CD4-positive, alpha-beta memory T cell (primary cell): Measurements from ENCODE around the gene L3MBTL4. TPM values are rescaled to one million over a fixed set of nuclear protein-coding genes. Genes with fewer than 3 reads are reported as not detected.
"Not testable (repeated sequence)": the region's sequence is repeated elsewhere in the genome, so short reads cannot be mapped to it uniquely, and the experiment has no call there.

Source experiments
- CTCF ChIA-PET: fragments of 350-600 bp; sonication (Branson Sonifier 250); formaldehyde crosslinking; loops from one replicate; lab custom pipeline; 2021; ENCODE audit warnings: inconsistent platforms; ENCODE audit not compliant: partially characterized antibody; lab: Charles Lee
- POLR2A ChIA-PET: fragments of 350-600 bp; sonication (Branson Sonifier 250); formaldehyde crosslinking; loops from one replicate; lab custom pipeline; 2021; ENCODE audit not compliant: partially characterized antibody; lab: Charles Lee
- DNase-seq, 5 donors: peaks; one replicate each; pipeline versions ENCODE4 v3.0.0 to v3.0.0-alpha.2; 2020 to 2022; ENCODE audit warnings: mixed read lengths in 1 of 5
- H3K27ac ChIP-seq: one replicate; pipeline ENCODE4 v1.7.0; 2013; ENCODE audit warnings: low read depth, low read length
- H3K27me3 ChIP-seq: 2 replicates; pipeline ENCODE4 v1.7.0; 2013; ENCODE audit warnings: mild to moderate bottlenecking, low read length, moderate library complexity; ENCODE audit not compliant: insufficient read depth
- H3K36me3 ChIP-seq: 2 replicates; pipeline ENCODE4 v1.7.0; 2013; ENCODE audit warnings: mild to moderate bottlenecking, low read length, moderate library complexity; ENCODE audit not compliant: insufficient read depth
- H3K4me1 ChIP-seq: 2 replicates; pipeline ENCODE4 v1.7.0; 2013; ENCODE audit warnings: mild to moderate bottlenecking, low read length, moderate library complexity; ENCODE audit not compliant: insufficient read depth
- H3K4me3 ChIP-seq, 2 donors: one replicate each; pipeline ENCODE4 v1.7.0; 2013; ENCODE audit warnings: low read length in 2 of 2, mild to moderate bottlenecking in 1 of 2
- H3K9me3 ChIP-seq, 2 donors: one replicate each; pipeline ENCODE4 v1.7.0; 2013; ENCODE audit warnings: low read length in 2 of 2, control low read depth in 1 of 2; ENCODE audit not compliant: control insufficient read depth in 1 of 2
- H3K27ac Mint-ChIP-seq, 7 donors: one replicate each; pipeline ENCODE4 v1.8.0; 2020 to 2021; ENCODE audit warnings: mixed read lengths in 7 of 7, mild to moderate bottlenecking in 6 of 7, inconsistent platforms in 3 of 7, moderate library complexity in 3 of 7
- H3K27me3 Mint-ChIP-seq, 2 donors: one replicate each; pipeline ENCODE4 v1.8.0; 2020 to 2021; ENCODE audit warnings: mixed read lengths in 2 of 2
- H3K36me3 Mint-ChIP-seq, 2 donors: one replicate each; pipeline ENCODE4 v1.8.0; 2020 to 2021; ENCODE audit warnings: mixed read lengths in 2 of 2, inconsistent platforms in 1 of 2, mild to moderate bottlenecking in 1 of 2
- H3K4me1 Mint-ChIP-seq, 4 donors: one replicate each; pipeline ENCODE4 v1.8.0; 2020 to 2021; ENCODE audit warnings: mixed read lengths in 4 of 4, mild to moderate bottlenecking in 1 of 4
- H3K4me3 Mint-ChIP-seq, 8 donors: one replicate each; pipeline ENCODE4 v1.8.0; 2020 to 2021; ENCODE audit warnings: mixed read lengths in 8 of 8, mild to moderate bottlenecking in 7 of 8, moderate library complexity in 6 of 8, inconsistent platforms in 3 of 8
- H3K9me3 Mint-ChIP-seq, 8 donors: one replicate each; pipeline ENCODE4 v1.8.0; 2020 to 2021; ENCODE audit warnings: mixed read lengths in 8 of 8, mild to moderate bottlenecking in 5 of 8, inconsistent platforms in 3 of 8, moderate library complexity in 1 of 8
- intact Hi-C: fragments of 100-400 bp; cut with micrococcal nuclease; formaldehyde crosslinking; loops from one replicate; pipeline ENCODE4 v1.15.1; 2023
- polyA plus RNA-seq, 2 donors: library from polyadenylated mRNA; unstranded; fragments of 300-500 nt; fragmentation: Illumina TruSeq; gene quantifications; one replicate each; pipeline ENCODE4 v1.2.3, GENCODE V29; 2021
- total RNA-seq, 2 experiments: library from RNA; stranded (reverse); gene quantifications; one replicate each; pipeline ENCODE4 v1.2.3, GENCODE V29; 2021

Gene L3MBTL4
- total and polyA plus RNA-seq, 4 experiments from 2014 or later, result 0.49 to 0.53 TPM; not detected in 2

DNA sequence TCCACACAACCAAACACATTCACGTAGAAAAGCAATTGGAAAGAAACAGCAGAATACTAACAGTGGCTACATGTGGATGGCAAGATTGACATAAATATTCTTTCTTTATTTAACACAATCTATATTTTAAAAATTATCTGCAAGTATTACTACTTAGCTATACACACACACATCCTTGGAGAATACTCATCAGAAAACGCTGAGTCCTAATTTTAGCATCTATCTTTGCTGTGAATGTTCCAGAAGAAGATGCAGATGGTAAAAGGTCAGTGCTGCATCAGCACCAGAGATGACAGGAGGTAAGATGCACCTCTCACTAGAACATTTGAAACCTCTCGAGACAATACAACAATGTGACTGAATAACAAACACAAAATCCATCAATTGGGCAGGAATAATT, 148.5 kb downstream of the L3MBTL4 start:
- no peaks in the 10 kb centered on the region for H3K27me3 ChIP-seq
- no peaks in the 10 kb centered on the region for H3K4me1 Mint-ChIP-seq
- H3K27me3 Mint-ChIP-seq, result no peaks in the 10 kb centered on the region
- H3K9me3 ChIP-seq, result no peaks in the 10 kb centered on the region
- no peak overlapping the region for H3K27ac Mint-ChIP-seq
- no peaks in the 10 kb centered on the region for H3K36me3 ChIP-seq
- ChIA-PET POLR2A (no interaction called here), CTCF (no interaction called here)
- no peak overlapping the region for H3K4me3 Mint-ChIP-seq
- no peak overlapping the region for H3K4me3 ChIP-seq
- no peak for DNase-seq
- no peak overlapping the region for H3K27ac ChIP-seq
- peaks cover 2 to 16% (median 5%) of the 10 kb centered on the region in 8 donors for H3K9me3 Mint-ChIP-seq
- intact Hi-C loops, result no loop called here
- no peaks in the 10 kb centered on the region for H3K36me3 Mint-ChIP-seq
- no peaks in the 10 kb centered on the region for H3K4me1 ChIP-seq

DNA sequence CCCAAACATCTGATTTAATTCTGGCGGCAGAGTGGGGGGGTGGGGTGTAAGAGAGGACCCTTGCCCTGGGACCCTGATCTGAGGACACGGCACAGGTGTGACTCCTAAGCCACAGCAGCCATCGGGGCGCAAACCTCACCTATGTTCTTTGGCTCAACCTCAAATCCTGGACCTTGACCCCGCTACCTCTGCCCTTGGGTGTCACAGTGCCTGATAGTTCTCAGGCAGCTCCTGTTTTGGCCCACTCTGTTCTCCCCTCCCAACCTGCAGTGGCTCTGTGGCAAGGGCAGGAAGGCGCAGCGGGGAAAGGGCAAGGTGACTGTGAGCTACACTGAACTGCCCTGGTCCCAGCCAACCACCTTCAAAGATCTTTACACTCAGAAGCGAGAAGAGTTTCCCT, 152.8 kb downstream of the L3MBTL4 start:
- Mint-ChIP-seq H3K9me3 (peaks cover 6 to 31% (median 24%) of the 10 kb centered on the region in 8 donors), H3K27me3 (no peaks in the 10 kb centered on the region), H3K4me1 (no peaks in the 10 kb centered on the region), H3K4me3 (no peak overlapping the region), H3K27ac (no peak overlapping the region), H3K36me3 (peaks cover 0 to 2% of the 10 kb centered on the region in 2 donors)
- Histone ChIP-seq H3K27me3 (no peaks in the 10 kb centered on the region), H3K9me3 (no peaks in the 10 kb centered on the region), H3K27ac (no peak overlapping the region), H3K36me3 (no peaks in the 10 kb centered on the region), H3K4me3 (no peak overlapping the region), H3K4me1 (no peaks in the 10 kb centered on the region)
- ChIA-PET POLR2A (no interaction called here), CTCF (no interaction called here)
- intact Hi-C loops, result no loop called here
- no peak for DNase-seq

DNA sequence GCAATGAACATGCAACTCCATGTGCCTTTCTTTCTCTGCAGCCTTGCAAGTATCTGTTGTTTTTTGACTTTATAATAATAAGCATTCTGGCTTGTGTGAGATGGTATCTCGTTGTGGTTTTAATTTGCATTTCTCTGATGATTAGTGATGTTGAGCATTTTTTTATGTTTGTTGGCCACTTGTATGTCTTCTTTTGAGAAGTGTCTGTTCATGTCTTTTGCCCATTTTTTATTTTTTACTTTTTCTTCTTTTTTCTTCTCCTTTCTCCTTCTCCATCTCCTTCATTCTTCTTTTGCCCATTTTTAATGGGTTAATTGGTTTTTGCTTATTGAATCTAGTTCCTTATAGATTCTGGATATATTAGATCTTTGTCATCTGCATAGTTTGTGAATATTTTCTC, 155.4 kb downstream of the L3MBTL4 start:
- H3K36me3 Mint-ChIP-seq, POLR2A ChIA-PET, H3K27me3 Mint-ChIP-seq, CTCF ChIA-PET, DNase-seq, H3K27ac Mint-ChIP-seq, H3K4me1 ChIP-seq, H3K4me3 Mint-ChIP-seq, H3K4me1 Mint-ChIP-seq, H3K36me3 ChIP-seq, H3K4me3 ChIP-seq, H3K27me3 ChIP-seq, H3K9me3 ChIP-seq, H3K27ac ChIP-seq, intact Hi-C loops: not testable (repeated sequence)
- peaks cover 9 to 41% (median 27%) of the 10 kb centered on the region in 8 donors for H3K9me3 Mint-ChIP-seq

DNA sequence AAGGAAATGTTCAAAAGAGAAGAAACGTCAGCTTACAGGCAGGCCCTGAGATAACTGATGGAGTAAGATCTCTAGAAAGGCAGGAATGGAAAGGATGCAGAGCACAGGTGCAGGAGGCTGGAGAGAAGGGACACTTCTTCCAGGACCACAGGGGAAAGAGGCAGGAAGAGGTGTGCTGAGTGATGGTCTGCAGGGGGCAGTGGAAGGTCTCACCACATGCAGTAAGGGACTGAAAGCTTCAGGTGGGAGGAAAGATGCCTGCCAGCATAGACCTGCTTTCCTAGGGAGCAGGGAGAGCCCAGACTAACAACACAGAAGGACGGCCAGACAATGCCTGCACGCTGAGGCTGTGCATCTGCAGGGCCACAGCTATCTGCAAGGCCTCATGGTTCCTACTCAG, 156.8 kb downstream of the L3MBTL4 start:
- H3K36me3 ChIP-seq, result no peaks in the 10 kb centered on the region
- Mint-ChIP-seq H3K27me3 (peaks cover 0 to 1% of the 10 kb centered on the region in 2 donors), H3K4me1 (no peaks in the 10 kb centered on the region), H3K9me3 (peaks cover 7 to 41% (median 25%) of the 10 kb centered on the region in 8 donors), H3K27ac (no peak overlapping the region), H3K36me3 (peaks cover 0 to 2% of the 10 kb centered on the region in 2 donors), H3K4me3 (no peak overlapping the region)
- H3K4me3 ChIP-seq, result no peak overlapping the region
- ChIA-PET CTCF (no interaction called here), POLR2A (no interaction called here)
- H3K27ac ChIP-seq, result no peak overlapping the region
- no peaks in the 10 kb centered on the region for H3K4me1 ChIP-seq
- H3K9me3 ChIP-seq, result no peaks in the 10 kb centered on the region
- intact Hi-C loops, result no loop called here
- no peak for DNase-seq
- H3K27me3 ChIP-seq, result no peaks in the 10 kb centered on the region

DNA sequence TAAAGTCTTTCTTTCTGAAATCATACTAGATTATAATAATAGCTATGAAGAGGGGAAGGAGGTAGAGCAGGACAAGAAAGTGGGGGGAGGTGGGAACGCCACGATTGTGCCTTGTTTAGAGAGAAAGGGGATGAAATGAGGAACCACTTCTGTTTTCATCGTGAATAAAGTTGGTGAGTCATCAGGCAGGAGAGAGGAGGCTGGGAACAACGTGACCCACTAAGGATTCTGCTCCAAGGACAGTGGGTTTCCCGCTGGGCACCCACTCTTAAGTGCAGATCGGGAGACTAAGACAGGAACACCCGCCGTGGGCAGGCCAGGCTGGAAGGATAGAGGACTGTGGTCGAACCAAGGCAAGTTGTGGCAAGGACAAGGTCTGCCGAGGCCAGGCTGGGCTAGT, 158.2 kb downstream of the L3MBTL4 start:
- no peak overlapping the region for H3K4me3 ChIP-seq
- intact Hi-C loops, result no loop called here
- no peaks in the 10 kb centered on the region for H3K27me3 ChIP-seq
- no peaks in the 10 kb centered on the region for H3K9me3 ChIP-seq
- Mint-ChIP-seq H3K36me3 (peaks cover 0 to 2% of the 10 kb centered on the region in 2 donors), H3K27ac (no peak overlapping the region), H3K27me3 (peaks cover 0 to 1% of the 10 kb centered on the region in 2 donors), H3K9me3 (peaks cover 7 to 41% (median 22%) of the 10 kb centered on the region in 8 donors), H3K4me3 (no peak overlapping the region), H3K4me1 (no peaks in the 10 kb centered on the region)
- CTCF ChIA-PET, result no interaction called here
- no peak for DNase-seq
- no peaks in the 10 kb centered on the region for H3K4me1 ChIP-seq
- H3K27ac ChIP-seq, result no peak overlapping the region
- H3K36me3 ChIP-seq, result no peaks in the 10 kb centered on the region
- POLR2A ChIA-PET, result no interaction called here

DNA sequence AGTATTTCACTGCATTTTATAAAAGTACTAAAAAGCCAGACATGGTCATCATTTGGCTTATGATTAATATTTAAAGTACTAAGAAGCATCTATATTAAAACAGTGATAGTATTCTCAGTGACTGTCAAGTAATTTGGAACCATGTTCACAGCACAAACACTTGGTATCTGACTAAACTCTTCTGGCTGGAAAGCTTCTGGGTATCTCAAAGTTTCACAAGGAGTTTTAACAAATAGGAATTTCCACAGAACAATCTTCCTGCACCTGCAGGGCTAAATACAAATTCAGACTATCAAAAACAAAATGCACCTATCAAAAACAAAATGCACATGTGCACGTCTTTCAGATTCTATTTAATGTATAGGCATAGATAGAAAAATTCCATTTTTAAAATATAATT, 158.8 kb downstream of the L3MBTL4 start:
- intact Hi-C loops, result no loop called here
- CTCF ChIA-PET, result no interaction called here
- Histone ChIP-seq H3K27me3 (no peaks in the 10 kb centered on the region), H3K9me3 (no peaks in the 10 kb centered on the region), H3K4me1 (no peaks in the 10 kb centered on the region), H3K36me3 (no peaks in the 10 kb centered on the region), H3K4me3 (no peak overlapping the region), H3K27ac (no peak overlapping the region)
- peaks cover 0 to 2% of the 10 kb centered on the region in 2 donors for H3K36me3 Mint-ChIP-seq
- no peak overlapping the region for H3K27ac Mint-ChIP-seq
- DNase-seq, result no peak
- H3K4me3 Mint-ChIP-seq, result no peak overlapping the region
- H3K9me3 Mint-ChIP-seq, result peaks cover 7 to 41% (median 22%) of the 10 kb centered on the region in 8 donors
- POLR2A ChIA-PET, result no interaction called here
- peaks cover 0 to 1% of the 10 kb centered on the region in 2 donors for H3K27me3 Mint-ChIP-seq
- no peaks in the 10 kb centered on the region for H3K4me1 Mint-ChIP-seq

DNA sequence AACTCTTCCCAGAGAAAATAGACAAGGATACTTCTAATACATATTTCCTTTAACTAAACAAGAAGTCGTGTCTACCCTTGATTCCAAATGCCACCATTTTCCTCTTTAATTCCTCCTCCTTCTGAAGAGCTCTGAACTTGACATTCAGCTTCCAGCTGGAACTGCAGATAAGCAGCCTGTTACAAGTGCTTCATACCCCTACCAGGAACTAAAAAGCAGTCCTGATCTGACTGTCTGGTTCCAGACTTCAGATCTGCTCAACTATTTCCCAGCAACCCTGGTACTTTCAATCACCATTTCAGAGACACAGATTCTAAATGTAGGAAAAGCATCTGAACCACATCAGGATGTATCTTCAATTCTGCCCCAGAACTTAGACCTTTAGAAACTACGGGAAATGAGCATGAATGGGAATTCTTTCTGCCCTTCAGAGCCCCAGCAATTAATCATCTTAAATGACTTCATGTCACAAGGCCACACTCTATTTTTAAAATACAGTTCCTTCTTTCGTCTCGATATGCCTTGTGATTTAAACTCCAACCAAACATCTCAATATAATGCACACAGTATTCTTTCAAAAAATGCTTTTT, 159.5 kb downstream of the L3MBTL4 start:
- Mint-ChIP-seq H3K27me3 (peaks cover 0 to 1% of the 10 kb centered on the region in 2 donors), H3K27ac (no peak overlapping the region), H3K4me1 (no peaks in the 10 kb centered on the region), H3K36me3 (peaks cover 0 to 2% of the 10 kb centered on the region in 2 donors), H3K9me3 (peaks cover 7 to 41% (median 21%) of the 10 kb centered on the region in 8 donors), H3K4me3 (no peak overlapping the region)
- no peaks in the 10 kb centered on the region for H3K36me3 ChIP-seq
- H3K4me1 ChIP-seq, result no peaks in the 10 kb centered on the region
- ChIA-PET POLR2A (no interaction called here), CTCF (no interaction called here)
- no peak overlapping the region for H3K4me3 ChIP-seq
- H3K27me3 ChIP-seq, result no peaks in the 10 kb centered on the region
- H3K27ac ChIP-seq, result no peak overlapping the region
- no peak for DNase-seq
- intact Hi-C loops, result no loop called here
- no peaks in the 10 kb centered on the region for H3K9me3 ChIP-seq
